Panc1 (cell line): ENCODE measurements around the gene PSMD8. TPM values are rescaled to one million over a fixed set of nuclear protein-coding genes. Genes with fewer than 3 reads are reported as not detected.

ENCODE experiments used
- ATAC-seq: fragments of 200-7000 bp; cut with Tn5 transposase; 2 replicates; pipeline ENCODE4 v1.9.1; 2020; ENCODE audit warnings: mild to moderate bottlenecking, moderate library complexity
- BruUV-seq: library from RNA; stranded (reverse); fragments of 400-500 nt; replicated peaks from 2 replicates; lab custom pipeline; 2021; lab: Mats Ljungman, UMichigan
- CTCF ChIA-PET: fragments of 300-600 bp; sonication (Branson Sonifier 250); formaldehyde crosslinking; loops from one replicate; lab custom pipeline; 2022; ENCODE audit warnings: antibody characterized with exemption; lab: Charles Lee
- POLR2A ChIA-PET: fragments of 300-600 bp; sonication (Branson Sonifier 250); formaldehyde crosslinking; loops from one replicate; lab custom pipeline; 2022; ENCODE audit warnings: antibody characterized with exemption; lab: Charles Lee
- DNase-seq: peaks from one replicate; pipeline ENCODE4 v3.0.0-alpha.2; 2010; ENCODE audit warnings: low read depth, low spot score
- H3K27ac ChIP-seq: 2 replicates; pipeline ENCODE4 v1.5.1; 2011; ENCODE audit warnings: mild to moderate bottlenecking, low read length, inconsistent platforms
- H3K27me3 ChIP-seq: fragments of 200-500 bp; sonication (Bioruptor generic); 2 replicates; pipeline ENCODE4 v1.6.0; 2014; ENCODE audit warnings: low read length, inconsistent platforms; ENCODE audit not compliant: control insufficient read depth, insufficient read depth
- H3K36me3 ChIP-seq: fragments of 200-500 bp; sonication (Bioruptor generic); 2 replicates; pipeline ENCODE4 v1.5.1; 2014; ENCODE audit warnings: inconsistent platforms, mild to moderate bottlenecking, low read length, moderate library complexity; ENCODE audit not compliant: control insufficient read depth, insufficient read depth
- H3K4me1 ChIP-seq: 2 replicates; pipeline ENCODE4 v1.5.1; 2011; ENCODE audit warnings: inconsistent platforms, mild to moderate bottlenecking, low read length, moderate library complexity; ENCODE audit not compliant: control insufficient read depth, insufficient read depth
- H3K4me3 ChIP-seq, 2 experiments: 2 replicates each; pipeline ENCODE4 v1.5.1; 2011 to 2012; ENCODE audit warnings: low read depth in 2 of 2, low read length in 2 of 2, mild to moderate bottlenecking in 2 of 2, inconsistent platforms in 1 of 2, moderate library complexity in 1 of 2
- H3K9me3 ChIP-seq: fragments of 200-500 bp; sonication (Bioruptor generic); 2 replicates; pipeline ENCODE4 v1.5.1; 2014; ENCODE audit warnings: low read depth, mild to moderate bottlenecking, inconsistent platforms, low read length, moderate library complexity; ENCODE audit not compliant: control insufficient read depth, insufficient read depth
- CTCF ChIP-seq: fragments of 450-650 bp; IDR thresholded peaks from 2 replicates; pipeline ENCODE4 v1.5.1; 2017; ENCODE audit warnings: mild to moderate bottlenecking
- POLR2AphosphoS5 ChIP-seq: IDR thresholded peaks from 2 replicates; pipeline ENCODE4 v1.6.1; 2012; ENCODE audit warnings: mild to moderate bottlenecking, low read depth, low read length, moderate library complexity
- SIN3A ChIP-seq: IDR thresholded peaks from 2 replicates; pipeline ENCODE4 v1.6.1; 2012; ENCODE audit warnings: low read depth, mild to moderate bottlenecking, low read length, moderate library complexity, borderline replicate concordance; ENCODE audit not compliant: insufficient read depth
- TCF7L2 ChIP-seq: IDR thresholded peaks from 2 replicates; pipeline ENCODE4 v1.6.1; 2011; ENCODE audit warnings: mild to moderate bottlenecking, low read depth, low read length, inconsistent platforms
- in situ Hi-C: cut with HindIII; loops from 2 replicates; pipeline ENCODE4 v1.10.0; 2016; ENCODE audit warnings: low sequenced_read_pairs, low pct_unique_long_range_greater_than_20kb
- intact Hi-C: fragments of 100-400 bp; cut with micrococcal nuclease; formaldehyde crosslinking; loops from one replicate; pipeline ENCODE4 v1.10.0; 2022; ENCODE audit not compliant: unreplicated experiment
- total RNA-seq: library from RNA; stranded (reverse); gene quantifications from one replicate; pipeline ENCODE4 v1.2.1, GENCODE V29; 2021; ENCODE audit not compliant: unreplicated experiment
- TF ChIP-seq, protein P1 (sequence below), 2 experiments: IDR thresholded peaks; 2 replicates each; pipeline ENCODE4 v1.6.1; 2011 to 2012; ENCODE audit warnings: low read depth in 2 of 2, control low read depth in 1 of 2, low read length in 1 of 2, mild to moderate bottlenecking in 1 of 2, moderate library complexity in 1 of 2; ENCODE audit not compliant: insufficient read depth in 1 of 2

The PSMD8 gene
- total RNA-seq, 1 experiment from 2014 or later: 388 TPM

GRCh38 chr19:38412961-38413360 is 38.6 kb downstream of the PSMD8 start:
- ChIA-PET CTCF (no interaction called here), POLR2A (no interaction called here)
- ATAC-seq (no peak), DNase-seq (no peak)
- H3K9me3 ChIP-seq: no peaks in the 10 kb centered on the region
- no TSS peak for BruUV-seq
- no peak overlapping the region for H3K27ac ChIP-seq
- TF ChIP-seq TCF7L2: no peak
- no peak for TF ChIP-seq SIN3A
- TF ChIP-seq POLR2AphosphoS5: no peak
- TF ChIP-seq, protein P1, sequence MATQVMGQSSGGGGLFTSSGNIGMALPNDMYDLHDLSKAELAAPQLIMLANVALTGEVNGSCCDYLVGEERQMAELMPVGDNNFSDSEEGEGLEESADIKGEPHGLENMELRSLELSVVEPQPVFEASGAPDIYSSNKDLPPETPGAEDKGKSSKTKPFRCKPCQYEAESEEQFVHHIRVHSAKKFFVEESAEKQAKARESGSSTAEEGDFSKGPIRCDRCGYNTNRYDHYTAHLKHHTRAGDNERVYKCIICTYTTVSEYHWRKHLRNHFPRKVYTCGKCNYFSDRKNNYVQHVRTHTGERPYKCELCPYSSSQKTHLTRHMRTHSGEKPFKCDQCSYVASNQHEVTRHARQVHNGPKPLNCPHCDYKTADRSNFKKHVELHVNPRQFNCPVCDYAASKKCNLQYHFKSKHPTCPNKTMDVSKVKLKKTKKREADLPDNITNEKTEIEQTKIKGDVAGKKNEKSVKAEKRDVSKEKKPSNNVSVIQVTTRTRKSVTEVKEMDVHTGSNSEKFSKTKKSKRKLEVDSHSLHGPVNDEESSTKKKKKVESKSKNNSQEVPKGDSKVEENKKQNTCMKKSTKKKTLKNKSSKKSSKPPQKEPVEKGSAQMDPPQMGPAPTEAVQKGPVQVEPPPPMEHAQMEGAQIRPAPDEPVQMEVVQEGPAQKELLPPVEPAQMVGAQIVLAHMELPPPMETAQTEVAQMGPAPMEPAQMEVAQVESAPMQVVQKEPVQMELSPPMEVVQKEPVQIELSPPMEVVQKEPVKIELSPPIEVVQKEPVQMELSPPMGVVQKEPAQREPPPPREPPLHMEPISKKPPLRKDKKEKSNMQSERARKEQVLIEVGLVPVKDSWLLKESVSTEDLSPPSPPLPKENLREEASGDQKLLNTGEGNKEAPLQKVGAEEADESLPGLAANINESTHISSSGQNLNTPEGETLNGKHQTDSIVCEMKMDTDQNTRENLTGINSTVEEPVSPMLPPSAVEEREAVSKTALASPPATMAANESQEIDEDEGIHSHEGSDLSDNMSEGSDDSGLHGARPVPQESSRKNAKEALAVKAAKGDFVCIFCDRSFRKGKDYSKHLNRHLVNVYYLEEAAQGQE (IDR thresholded peaks at IDR 0.05; ENCODE audit: insufficient read depth in 1 of 2, low read depth in 2 of 2, low read length in 1 of 2): no peak
- TF ChIP-seq CTCF: no peak
- no peaks in the 10 kb centered on the region for H3K4me1 ChIP-seq
- in situ Hi-C loops (no loop called here), intact Hi-C loops (no loop called here)
- H3K4me3 ChIP-seq: no peak overlapping the region
- H3K27me3 ChIP-seq: no peaks in the 10 kb centered on the region
- H3K36me3 ChIP-seq: no peaks in the 10 kb centered on the region

GRCh38 chr19:38413416-38413815 is 39.0 kb downstream of the PSMD8 start:
- Histone ChIP-seq H3K4me3 (no peak overlapping the region), H3K27me3 (no peaks in the 10 kb centered on the region), H3K4me1 (no peaks in the 10 kb centered on the region), H3K27ac (no peak overlapping the region), H3K36me3 (no peaks in the 10 kb centered on the region), H3K9me3 (no peaks in the 10 kb centered on the region)
- no peak for ATAC-seq
- intact Hi-C loops (no loop called here), in situ Hi-C loops (no loop called here)
- TF ChIP-seq, protein P1 (IDR thresholded peaks at IDR 0.05; ENCODE audit: insufficient read depth in 1 of 2, low read depth in 2 of 2, low read length in 1 of 2): no peak
- TF ChIP-seq CTCF: no peak
- no peak for TF ChIP-seq TCF7L2
- TF ChIP-seq SIN3A: no peak
- no peak for TF ChIP-seq POLR2AphosphoS5
- no peak for DNase-seq
- ChIA-PET CTCF (interaction anchor here (0.6 kb wide), 1 partner anchor 173 kb away, joined by 4 read pairs; no protein-coding TSS in a partner anchor), POLR2A (no interaction called here)
- no TSS peak for BruUV-seq
